OCI-LY3 (cell line): ENCODE results near the gene SIRPG.

Experiments
- H2AFZ ChIP-seq: fragments of 200-600, 300-600 bp; shearing (Covaris generic); 2 replicates; pipeline ENCODE4 v1.6.0; 2014; ENCODE audit warnings: antibody characterized with exemption, low read depth, low read length
- H3K27ac ChIP-seq: fragments of 200-600, 300-600 bp; sonication (generic); 2 replicates; pipeline ENCODE4 v1.5.1; 2014; ENCODE audit warnings: mild to moderate bottlenecking, low read length, moderate library complexity, mixed read lengths
- H3K27me3 ChIP-seq: fragments of 200-600, 300-600 bp; sonication (generic); 2 replicates; pipeline ENCODE4 v1.6.1; 2014; ENCODE audit warnings: low read depth, low read length, mixed read lengths
- H3K36me3 ChIP-seq: fragments of 200-600, 300-600 bp; sonication (generic); replicated peaks from 2 replicates; pipeline ENCODE3; 2014; ENCODE audit warnings: low read depth, low read length, mixed read lengths
- H3K4me1 ChIP-seq: fragments of 300-600, 200-600 bp; sonication (generic); 2 replicates; pipeline ENCODE4 v1.6.1; 2014; ENCODE audit warnings: low read length, mixed read lengths
- H3K4me2 ChIP-seq: fragments of 200-600, 300-600 bp; sonication (generic); 2 replicates; pipeline ENCODE4 v1.6.1; 2014; ENCODE audit warnings: low read length, mixed read lengths
- H3K4me3 ChIP-seq: fragments of 300-600, 200-600 bp; sonication (generic); 2 replicates; pipeline ENCODE4 v1.5.1; 2014; ENCODE audit warnings: antibody characterized with exemption, mild to moderate bottlenecking, low read length, moderate library complexity
- H3K79me2 ChIP-seq: fragments of 300-600, 200-600 bp; shearing (Covaris generic); 2 replicates; pipeline ENCODE4 v1.6.1; 2014; ENCODE audit warnings: mild to moderate bottlenecking, low read length, mixed read lengths
- H3K9ac ChIP-seq: fragments of 300-600, 200-600 bp; shearing (Covaris generic); 2 replicates; pipeline ENCODE4 v1.6.0; 2014; ENCODE audit warnings: mild to moderate bottlenecking, low read length, moderate library complexity
- H3K9me3 ChIP-seq: fragments of 200-600, 300-600 bp; shearing (Covaris generic); 2 replicates; pipeline ENCODE4 v1.6.1; 2014; ENCODE audit warnings: low read length, mixed read lengths; ENCODE audit not compliant: insufficient read depth
- H4K20me1 ChIP-seq: fragments of 200-600, 300-600 bp; sonication (generic); 2 replicates; pipeline ENCODE4 v1.6.1; 2016; ENCODE audit warnings: low read length, mixed read lengths; ENCODE audit not compliant: insufficient read depth
- CTCF ChIP-seq: fragments of 200-600, 300-600 bp; sonication (generic); IDR thresholded peaks from 2 replicates; pipeline ENCODE4 v1.5.1; 2014; ENCODE audit warnings: antibody characterized with exemption, low read length, low read depth
- EZH2phosphoT487 ChIP-seq: fragments of 200-600 bp; shearing (Covaris generic); IDR thresholded peaks from 2 replicates; pipeline ENCODE4 v1.6.1; 2018; ENCODE audit warnings: antibody characterized with exemption, mixed run types, low read depth

SIRPG gene

GRCh38 chr20:1600736-1601135 lies 56.8 kb downstream of the SIRPG start:
- Histone ChIP-seq H3K9me3 (no peaks in the 10 kb centered on the region), H3K9ac (no peak overlapping the region), H3K4me2 (no peak overlapping the region), H3K27ac (no peak overlapping the region), H4K20me1 (no peaks in the 10 kb centered on the region), H2AFZ (no peak overlapping the region), H3K36me3 (no peaks in the 10 kb centered on the region), H3K4me1 (no peaks in the 10 kb centered on the region), H3K79me2 (no peaks in the 10 kb centered on the region), H3K27me3 (no peaks in the 10 kb centered on the region; the same call in 1 of the 2 replicates), H3K4me3 (no peak overlapping the region)
- TF ChIP-seq CTCF (no peak), EZH2phosphoT487 (no peak)

GRCh38 chr20:1595333-1595732 lies 62.2 kb downstream of the SIRPG start:
- TF ChIP-seq CTCF (no peak), EZH2phosphoT487 (no peak)
- Histone ChIP-seq H4K20me1 (no peaks in the 10 kb centered on the region), H3K79me2 (no peaks in the 10 kb centered on the region), H3K27ac (no peak overlapping the region), H3K9ac (no peak overlapping the region), H3K36me3 (no peaks in the 10 kb centered on the region), H2AFZ (no peak overlapping the region), H3K27me3 (no peaks in the 10 kb centered on the region), H3K4me1 (peaks cover 7% of the 10 kb centered on the region), H3K4me3 (no peak overlapping the region), H3K4me2 (no peak overlapping the region), H3K9me3 (no peaks in the 10 kb centered on the region)

GRCh38 chr20:1588533-1589460 lies 68.8 kb downstream of the SIRPG start:
- Histone ChIP-seq H2AFZ (no peak overlapping the region), H3K4me3 (no peak overlapping the region), H4K20me1 (no peaks in the 10 kb centered on the region), H3K79me2 (no peaks in the 10 kb centered on the region), H3K27ac (no peak overlapping the region), H3K4me1 (no peaks in the 10 kb centered on the region), H3K36me3 (no peaks in the 10 kb centered on the region), H3K27me3 (no peaks in the 10 kb centered on the region), H3K9ac (no peak overlapping the region), H3K9me3 (no peaks in the 10 kb centered on the region), H3K4me2 (no peak overlapping the region)
- TF ChIP-seq CTCF, result peak; percentile 25
- no peak for TF ChIP-seq EZH2phosphoT487

DNA sequence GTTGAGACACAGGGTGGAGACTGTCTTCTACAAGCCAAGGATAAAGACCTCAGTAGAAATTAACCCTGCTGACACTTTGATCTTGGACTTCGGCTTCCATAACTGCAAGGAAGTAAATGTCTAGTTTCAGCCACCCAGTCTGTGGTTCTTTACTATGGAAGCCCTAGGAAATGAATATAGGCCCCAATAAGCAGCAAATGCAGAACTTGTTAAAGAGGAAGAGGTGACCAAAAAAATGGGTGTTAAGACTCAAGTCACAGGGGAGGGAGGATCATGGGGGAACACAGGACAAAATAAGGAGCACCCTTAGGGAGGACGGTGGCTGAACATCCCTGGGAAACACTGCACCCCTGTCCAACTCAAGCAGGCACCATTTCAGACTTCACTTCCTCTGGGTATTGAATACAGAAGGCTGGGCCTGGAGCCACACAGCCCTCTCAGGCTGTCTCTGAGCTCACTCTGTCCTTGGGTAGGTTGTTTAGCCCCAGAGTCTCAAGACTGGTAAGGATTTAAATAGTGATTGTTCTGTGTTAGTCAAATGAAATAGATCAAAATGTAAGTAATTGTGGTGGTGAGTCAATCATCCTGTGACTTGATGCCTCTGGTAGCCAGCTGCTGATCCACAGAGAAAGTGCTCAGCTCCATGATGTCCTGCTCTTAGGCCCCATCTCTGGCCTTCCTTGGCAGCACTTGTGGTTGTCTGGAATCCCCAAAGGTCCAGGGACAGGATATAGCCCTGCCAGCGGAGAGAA lies 69.6 kb downstream of the SIRPG start:
- H3K4me2 ChIP-seq, result no peak overlapping the region
- TF ChIP-seq CTCF, result no peak
- no peak for TF ChIP-seq EZH2phosphoT487
- H3K79me2 ChIP-seq, result no peaks in the 10 kb centered on the region
- no peaks in the 10 kb centered on the region for H3K9me3 ChIP-seq
- H3K27me3 ChIP-seq, result no peaks in the 10 kb centered on the region
- H3K27ac ChIP-seq, result no peak overlapping the region
- no peak overlapping the region for H2AFZ ChIP-seq
- H3K36me3 ChIP-seq, result no peaks in the 10 kb centered on the region
- no peaks in the 10 kb centered on the region for H4K20me1 ChIP-seq
- H3K9ac ChIP-seq, result no peak overlapping the region
- no peaks in the 10 kb centered on the region for H3K4me1 ChIP-seq
- H3K4me3 ChIP-seq, result no peak overlapping the region
